HG03442 (cell line): ENCODE results near the gene FAHD2B.
A peak's percentile ranks its signal among the peaks of the same experiment; 100 is the strongest.
"Not testable (repeated sequence)": the region's sequence is repeated elsewhere in the genome, so short reads cannot be mapped to it uniquely, and the experiment has no call there.

Source experiments
- ATAC-seq: cut with Tn5 transposase; IDR thresholded peaks from one replicate; pipeline ENCODE4 v1.9.1; 2021; ENCODE audit warnings: mild to moderate bottlenecking, moderate library complexity; ENCODE audit not compliant: unreplicated experiment

FAHD2B gene

GRCh38 chr2:97094772-97095611 is at the start of gene FAHD2B:
FAHD2B (minus strand) TSS chr2:97094882; CDS start chr2:97091706, 3,176 bp downstream.
- ATAC-seq: peak; percentile 80

- ATAC-seq: not testable (repeated sequence)
Observed at GRCh38 chr2:97144016-97144415, 49.3 kb upstream of the FAHD2B start.

DNA sequence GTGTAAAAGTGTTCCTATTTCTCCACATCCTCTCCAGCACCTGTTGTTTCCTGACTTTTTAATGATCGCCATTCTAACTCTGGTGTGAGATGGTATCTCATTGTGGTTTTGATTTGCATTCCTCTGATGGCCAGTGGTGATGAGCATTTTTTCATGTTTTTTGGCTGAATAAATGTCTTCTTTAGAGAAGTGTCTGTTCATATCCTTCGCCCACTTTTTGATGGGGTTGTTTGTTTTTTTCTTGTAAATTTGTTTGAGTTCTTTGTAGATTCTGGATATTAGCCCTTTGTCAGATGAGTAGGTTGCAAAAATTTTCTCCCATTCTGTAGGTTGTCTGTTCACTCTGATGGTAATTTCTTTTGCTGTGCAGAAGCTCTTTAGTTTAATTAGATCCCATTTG is 34.4 kb upstream of the FAHD2B start:
- not testable (repeated sequence) for ATAC-seq

DNA sequence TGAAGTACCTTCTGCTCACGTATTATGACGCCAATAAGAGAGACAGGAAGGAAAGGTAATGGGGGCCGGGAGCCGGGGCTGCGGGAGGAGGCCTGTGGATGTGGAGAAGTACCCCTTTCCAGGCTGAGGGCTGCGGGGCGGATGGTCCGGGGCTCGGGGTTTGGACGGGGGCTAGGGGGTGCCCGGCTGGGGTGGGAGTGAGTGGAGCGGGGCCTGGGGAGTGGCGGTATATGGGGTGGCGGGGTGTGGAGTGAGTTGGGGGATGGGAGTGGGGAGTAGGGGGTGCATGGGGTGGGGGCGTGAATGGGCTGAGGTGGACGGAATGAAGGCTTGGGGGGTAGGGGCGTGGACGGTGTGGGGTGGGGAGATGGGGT is 19.2 kb upstream of the FAHD2B start:
- ATAC-seq: not testable (repeated sequence)

GRCh38 chr2:97113050-97113881 is 18.6 kb upstream of the FAHD2B start, which contains the start of gene ANKRD36:
ANKRD36 (plus strand) TSS chr2:97113153; CDS start chr2:97113740, 587 bp downstream.
- ATAC-seq: peak; percentile 93

DNA sequence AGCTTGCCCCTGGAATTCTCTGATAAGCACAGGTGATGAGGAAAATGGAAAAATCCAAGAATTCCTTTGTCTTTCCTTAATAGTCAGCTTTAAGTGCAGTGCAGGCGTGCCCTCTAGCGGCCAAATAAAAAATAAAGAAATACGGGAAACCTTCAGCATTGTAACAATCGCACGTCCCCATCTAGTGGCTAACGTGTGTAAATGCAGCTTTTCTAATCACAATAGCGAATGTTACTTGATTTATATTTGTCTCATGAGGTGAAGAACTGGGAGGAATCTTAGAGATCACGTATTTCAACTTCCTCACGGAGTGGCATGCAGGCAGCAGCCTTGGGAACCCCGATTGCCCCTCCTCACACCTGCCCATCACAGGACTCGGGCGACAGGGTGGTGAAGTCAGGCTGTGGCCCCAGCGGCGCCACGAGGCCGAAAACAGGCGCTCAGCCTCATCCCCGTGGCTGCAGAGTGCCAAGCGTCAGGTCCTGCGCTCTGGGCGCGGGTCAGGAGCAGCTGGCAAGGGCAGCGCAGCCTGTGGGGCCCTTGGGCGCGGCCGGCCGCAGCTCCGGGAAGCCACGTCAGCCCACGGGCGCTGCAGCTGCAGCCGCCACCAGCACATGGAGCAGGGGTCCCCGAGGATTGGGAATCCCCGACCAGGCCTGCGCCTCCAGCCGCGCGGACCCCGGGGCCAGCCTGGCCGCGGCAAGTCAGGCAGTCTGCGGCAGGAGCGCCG is 17.8 kb upstream of the FAHD2B start:
- ATAC-seq: peak; percentile 40

GRCh38 chr2:97111246-97111645 is 16.6 kb upstream of the FAHD2B start:
- not testable (repeated sequence) for ATAC-seq

GRCh38 chr2:97106878-97107277 is 12.2 kb upstream of the FAHD2B start:
- ATAC-seq: not testable (repeated sequence)

GRCh38 chr2:97098786-97099372 is 4.2 kb upstream of the FAHD2B start:
- not testable (repeated sequence) for ATAC-seq

DNA sequence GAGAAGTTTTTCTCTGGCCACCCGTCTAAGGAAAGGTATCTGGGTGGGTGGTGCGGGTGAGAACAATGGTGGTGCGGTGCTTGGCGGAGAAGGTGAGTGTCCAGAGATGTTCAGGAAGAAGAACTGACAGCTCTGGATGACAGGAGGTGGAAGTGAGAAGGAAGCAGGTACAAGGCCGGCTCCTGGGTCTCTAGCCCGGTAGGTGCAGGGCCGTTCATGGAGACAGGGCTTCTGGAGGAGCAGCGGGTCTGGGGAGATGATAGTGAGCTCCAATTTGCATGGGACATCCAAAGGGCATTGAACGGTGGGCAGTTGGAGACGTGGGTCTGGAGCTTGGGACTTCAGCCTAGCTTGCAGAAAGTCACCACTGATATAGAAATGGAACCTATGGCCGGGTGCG is 979 bp upstream of the FAHD2B start:
- no peak for ATAC-seq

DNA sequence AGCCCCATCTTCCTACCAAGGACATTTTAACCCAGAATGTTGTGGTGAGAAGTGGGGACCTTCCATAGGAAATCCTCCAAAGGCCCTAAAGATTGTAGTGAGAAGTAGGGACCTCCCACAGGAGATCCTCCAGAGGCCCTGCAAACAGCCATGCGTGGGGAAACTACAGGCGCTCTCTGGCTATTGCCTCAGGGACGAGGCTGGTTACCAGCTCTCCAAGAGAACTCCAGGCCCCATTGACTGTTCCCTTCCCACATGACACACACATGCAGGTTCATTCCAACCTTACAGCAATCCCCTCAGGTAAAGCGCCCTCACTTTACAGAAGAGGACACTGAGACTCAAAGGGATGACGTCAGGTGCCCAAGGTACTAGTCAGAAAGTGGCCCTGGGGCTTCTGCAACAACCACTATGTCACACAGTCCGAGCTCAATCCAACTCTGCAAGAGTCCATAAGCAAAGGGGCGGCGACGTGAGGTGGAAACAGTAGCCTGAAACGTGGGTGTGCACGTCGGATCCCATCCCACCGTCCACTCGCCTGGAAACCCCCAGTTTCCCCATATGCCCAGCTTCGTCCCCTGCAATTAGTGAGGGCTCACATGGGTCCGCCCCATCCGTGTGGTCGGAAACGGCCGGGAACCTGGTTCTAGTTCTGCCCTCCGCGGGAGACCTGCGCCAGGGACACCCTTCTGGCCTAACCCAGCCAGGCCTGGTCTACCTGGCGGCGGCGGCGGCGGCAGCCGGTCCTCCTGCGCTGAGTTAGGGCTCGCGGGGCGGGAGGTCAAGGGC is 505 bp downstream of the FAHD2B start:
- peak; percentile 38 for ATAC-seq

DNA sequence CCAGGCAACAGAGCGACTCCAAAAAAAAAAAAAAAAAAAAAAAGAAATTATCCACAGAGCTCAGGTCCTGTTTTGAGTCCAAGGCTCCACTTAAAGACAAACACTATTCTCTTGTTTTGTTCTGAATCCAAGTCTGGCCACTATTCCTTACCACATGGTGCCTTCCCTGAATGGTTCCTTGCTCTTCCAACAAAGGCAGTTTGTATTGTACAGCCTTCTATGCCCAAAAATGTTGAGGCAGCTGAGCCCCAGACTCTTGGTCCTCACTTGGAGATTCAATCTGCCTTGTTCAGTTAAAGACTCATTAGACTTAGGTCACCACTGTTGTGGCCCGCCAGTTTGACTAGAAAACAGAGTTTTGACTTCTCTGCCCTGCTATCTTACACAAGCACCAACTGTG is 1.7 kb downstream of the FAHD2B start:
- ATAC-seq: not testable (repeated sequence)

DNA sequence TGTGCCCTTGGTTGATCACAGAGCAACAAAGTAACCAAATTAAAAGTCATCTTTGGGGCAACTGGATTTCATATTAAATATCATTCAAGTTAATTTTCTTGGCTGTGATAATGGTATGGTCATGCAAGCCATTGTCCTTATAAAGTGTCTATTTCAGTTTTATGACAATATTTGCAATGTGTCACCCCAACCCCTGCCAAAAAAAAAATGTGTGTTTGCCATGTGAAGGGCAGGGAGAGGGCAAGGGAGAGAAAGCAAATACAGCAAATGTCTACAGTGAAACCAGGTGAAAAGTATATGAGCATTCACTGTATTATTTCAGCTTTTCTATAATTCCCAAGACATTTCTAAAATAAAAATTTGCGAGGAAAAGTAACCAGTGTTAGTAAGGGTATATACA is 6.0 kb downstream of the FAHD2B start:
- not testable (repeated sequence) for ATAC-seq

GRCh38 chr2:97085093-97085492 is 9.6 kb downstream of the FAHD2B start:
- not testable (repeated sequence) for ATAC-seq

- ATAC-seq: not testable (repeated sequence)
Observed at GRCh38 chr2:97083516-97083915, 11.2 kb downstream of the FAHD2B start.

DNA sequence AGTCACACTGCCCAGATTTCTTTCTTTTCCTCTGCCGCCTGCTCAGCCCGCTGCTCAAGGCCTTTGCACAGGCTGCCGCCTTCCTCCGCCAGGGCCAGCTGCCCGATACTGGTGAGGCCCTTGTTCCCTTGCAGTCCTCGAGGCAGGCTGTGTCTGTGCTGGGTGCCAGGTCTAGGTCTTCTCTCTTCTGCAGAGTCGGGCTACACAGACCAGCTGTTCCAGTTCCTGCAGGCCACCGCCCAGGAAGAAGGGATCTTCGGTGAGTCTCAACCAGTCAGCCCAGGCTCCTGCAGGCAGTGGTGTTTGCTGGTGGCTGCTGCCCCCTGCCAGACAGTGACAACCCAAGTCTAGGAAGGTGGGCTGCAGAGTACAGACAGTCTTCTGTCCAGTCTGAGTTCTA is 12.5 kb downstream of the FAHD2B start:
- not testable (repeated sequence) for ATAC-seq

GRCh38 chr2:97080855-97081254 is 13.8 kb downstream of the FAHD2B start:
- ATAC-seq: not testable (repeated sequence)

DNA sequence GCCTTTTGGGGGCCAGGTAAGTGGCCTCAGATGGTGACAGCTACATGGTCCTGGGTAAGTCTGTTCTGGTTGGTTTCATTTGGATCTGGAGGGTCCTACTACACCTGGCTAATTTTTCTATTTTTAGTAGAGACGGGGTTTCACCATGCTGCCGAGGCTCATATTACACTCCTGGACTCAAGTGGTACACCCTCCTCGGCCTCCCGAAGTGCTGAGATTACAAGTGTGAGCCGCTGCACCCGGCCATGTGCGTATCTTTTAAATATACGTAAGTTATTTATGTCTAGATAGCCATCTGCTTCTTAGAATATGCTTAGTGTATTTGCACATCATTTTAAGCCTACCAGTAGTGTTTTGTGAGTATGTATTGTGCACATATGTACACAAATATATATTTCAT is 17.5 kb downstream of the FAHD2B start:
- ATAC-seq: not testable (repeated sequence)

GRCh38 chr2:97070915-97071314 is 23.8 kb downstream of the FAHD2B start:
- ATAC-seq: not testable (repeated sequence)

GRCh38 chr2:97068722-97069121 is 26.0 kb downstream of the FAHD2B start:
- not testable (repeated sequence) for ATAC-seq
